GM12874 (cell line): ENCODE data around the gene SLC2A13.

Experiments used
- CTCF ChIP-seq: IDR thresholded peaks from 2 replicates; pipeline ENCODE4 v1.5.1; 2011; ENCODE audit warnings: low read depth, mild to moderate bottlenecking, control low read depth, low read length, moderate library complexity; ENCODE audit not compliant: insufficient read depth

SLC2A13 gene

GRCh38 chr12:39906237-39906636, 199.6 kb downstream of the SLC2A13 start:
- no peak for TF ChIP-seq CTCF

- no peak for TF ChIP-seq CTCF
Measured at GRCh38 chr12:39905152-39905551, 200.7 kb downstream of the SLC2A13 start.

GRCh38 chr12:39902821-39903220, 203.1 kb downstream of the SLC2A13 start:
- TF ChIP-seq CTCF, result no peak

- no peak for TF ChIP-seq CTCF
Measured at GRCh38 chr12:39897315-39897714, 208.6 kb downstream of the SLC2A13 start.

GRCh38 chr12:39892146-39892545, 213.7 kb downstream of the SLC2A13 start:
- no peak for TF ChIP-seq CTCF

GRCh38 chr12:39887856-39888255, 218.0 kb downstream of the SLC2A13 start:
- TF ChIP-seq CTCF, result no peak

GRCh38 chr12:39886106-39886505, 219.8 kb downstream of the SLC2A13 start:
- TF ChIP-seq CTCF, result no peak
